K562 treated with DMSO at 1 percent for 12 hours (cell line): ENCODE results near the gene TPO. TPM values are rescaled to one million over a fixed set of nuclear protein-coding genes. Genes with fewer than 3 reads are reported as not detected.

ENCODE experiments used
- total RNA-seq: library from RNA; unstranded; fragments of 300-600 nt; gene quantifications from 2 replicates; pipeline ENCODE4 v1.2.3, GENCODE V29; 2022; ENCODE audit not compliant: insufficient read depth

Gene TPO
- not detected in 2 replicates for total RNA-seq

DNA sequence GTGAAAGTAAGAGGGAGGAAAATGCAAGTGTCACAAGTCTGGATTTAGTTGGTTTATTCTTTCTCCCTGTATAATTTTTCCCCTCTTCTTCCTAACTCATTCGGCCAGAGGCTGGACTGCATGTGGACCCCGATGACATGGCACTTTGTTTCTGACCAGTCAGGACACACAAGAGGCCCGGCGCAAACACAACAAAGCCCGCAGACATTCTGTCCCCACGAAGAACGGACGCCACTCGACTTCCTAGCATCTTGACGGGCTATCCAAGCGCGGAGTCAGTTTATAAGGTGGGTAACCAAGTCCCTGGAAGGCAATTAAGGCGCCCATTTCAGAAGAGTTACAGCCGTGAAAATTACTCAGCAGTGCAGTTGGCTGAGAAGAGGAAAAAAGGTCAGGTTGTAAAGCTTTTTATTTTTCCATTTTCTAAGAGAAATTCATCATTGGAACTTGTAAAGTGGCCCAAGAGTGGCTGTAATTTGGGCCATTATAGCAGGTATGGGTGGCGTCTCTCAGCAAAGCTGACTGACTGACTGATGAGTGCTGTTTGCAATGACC lies at the start of gene TPO:
TSS of gene TPO (plus strand) at position 308 of the 555 bp plus-strand sequence. CDS start 946 bp downstream, outside the sequence.

